ENCODE measurements around the gene PTPRN2.

DNA sequence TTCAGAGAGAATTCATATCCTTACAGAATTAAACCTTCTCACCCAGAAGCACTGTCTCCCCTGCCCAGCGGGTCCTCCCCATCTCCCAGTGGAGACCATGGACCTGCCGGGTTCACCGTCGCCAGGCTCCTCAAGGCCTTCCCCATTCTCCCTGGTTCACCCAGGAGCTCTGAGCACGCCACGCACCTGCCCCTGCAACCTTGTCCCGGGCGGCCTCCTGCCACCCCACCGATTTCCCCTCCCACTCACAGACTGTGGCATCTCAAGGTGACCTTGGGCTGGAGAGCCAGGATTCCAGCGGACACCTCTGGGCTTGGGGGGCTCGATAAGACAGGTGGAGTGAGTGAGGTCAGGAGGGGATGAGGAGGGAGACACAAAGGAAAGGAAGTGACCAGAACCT is 135.3 kb downstream of the PTPRN2 start:
- TF ChIP-seq, protein P1, sequence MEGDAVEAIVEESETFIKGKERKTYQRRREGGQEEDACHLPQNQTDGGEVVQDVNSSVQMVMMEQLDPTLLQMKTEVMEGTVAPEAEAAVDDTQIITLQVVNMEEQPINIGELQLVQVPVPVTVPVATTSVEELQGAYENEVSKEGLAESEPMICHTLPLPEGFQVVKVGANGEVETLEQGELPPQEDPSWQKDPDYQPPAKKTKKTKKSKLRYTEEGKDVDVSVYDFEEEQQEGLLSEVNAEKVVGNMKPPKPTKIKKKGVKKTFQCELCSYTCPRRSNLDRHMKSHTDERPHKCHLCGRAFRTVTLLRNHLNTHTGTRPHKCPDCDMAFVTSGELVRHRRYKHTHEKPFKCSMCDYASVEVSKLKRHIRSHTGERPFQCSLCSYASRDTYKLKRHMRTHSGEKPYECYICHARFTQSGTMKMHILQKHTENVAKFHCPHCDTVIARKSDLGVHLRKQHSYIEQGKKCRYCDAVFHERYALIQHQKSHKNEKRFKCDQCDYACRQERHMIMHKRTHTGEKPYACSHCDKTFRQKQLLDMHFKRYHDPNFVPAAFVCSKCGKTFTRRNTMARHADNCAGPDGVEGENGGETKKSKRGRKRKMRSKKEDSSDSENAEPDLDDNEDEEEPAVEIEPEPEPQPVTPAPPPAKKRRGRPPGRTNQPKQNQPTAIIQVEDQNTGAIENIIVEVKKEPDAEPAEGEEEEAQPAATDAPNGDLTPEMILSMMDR (IDR thresholded peaks at IDR 0.05): no peak
- TF ChIP-seq POLR2A (IDR thresholded peaks at IDR 0.05): no peak
- TF ChIP-seq EP300 (IDR thresholded peaks at IDR 0.05): no peak
